SJCRH30 (cell line): ENCODE data around the gene MMP19. TPM values are rescaled to one million over a fixed set of nuclear protein-coding genes. Genes with fewer than 3 reads are reported as not detected.
A peak's percentile ranks its signal among the peaks of the same experiment; 100 is the strongest.

ENCODE experiments used
- DNase-seq, 2 experiments: peaks; one replicate each; pipeline ENCODE4 v3.0.0-alpha.2; 2015 to 2020
- H3K27ac ChIP-seq: fragments of 250-450 bp; sonication (Bioruptor Pico); 2 replicates; pipeline ENCODE4 v1.5.1; 2020; ENCODE audit warnings: mild to moderate bottlenecking, moderate library complexity
- H3K27me3 ChIP-seq: fragments of 250-450 bp; sonication (Bioruptor Pico); 2 replicates; pipeline ENCODE4 v1.5.1; 2020; ENCODE audit warnings: mild to moderate bottlenecking, moderate library complexity
- H3K36me3 ChIP-seq: fragments of 250-450 bp; sonication (Bioruptor Pico); 2 replicates; pipeline ENCODE4 v1.5.1; 2020; ENCODE audit warnings: mild to moderate bottlenecking, moderate library complexity
- H3K4me1 ChIP-seq: fragments of 250-450 bp; sonication (Bioruptor Pico); 2 replicates; pipeline ENCODE4 v1.5.1; 2020; ENCODE audit warnings: mild to moderate bottlenecking, moderate library complexity
- H3K4me3 ChIP-seq: fragments of 250-450 bp; sonication (Bioruptor Pico); 2 replicates; pipeline ENCODE4 v1.5.1; 2020; ENCODE audit warnings: mild to moderate bottlenecking, moderate library complexity
- H3K9me3 ChIP-seq: fragments of 250-450 bp; sonication (Bioruptor Pico); replicated peaks from 2 replicates; pipeline ENCODE4 v1.5.1; 2020; ENCODE audit warnings: mild to moderate bottlenecking, moderate library complexity
- total RNA-seq: library from RNA; depleted of rRNA; stranded (reverse); fragments of >200 nt; shearing (Covaris generic); gene quantifications from 2 replicates; pipeline ENCODE4 v1.2.3, GENCODE V29; 2014

Gene MMP19
- total RNA-seq, 1 experiment from 2014 or later, result 1.0 TPM

DNA sequence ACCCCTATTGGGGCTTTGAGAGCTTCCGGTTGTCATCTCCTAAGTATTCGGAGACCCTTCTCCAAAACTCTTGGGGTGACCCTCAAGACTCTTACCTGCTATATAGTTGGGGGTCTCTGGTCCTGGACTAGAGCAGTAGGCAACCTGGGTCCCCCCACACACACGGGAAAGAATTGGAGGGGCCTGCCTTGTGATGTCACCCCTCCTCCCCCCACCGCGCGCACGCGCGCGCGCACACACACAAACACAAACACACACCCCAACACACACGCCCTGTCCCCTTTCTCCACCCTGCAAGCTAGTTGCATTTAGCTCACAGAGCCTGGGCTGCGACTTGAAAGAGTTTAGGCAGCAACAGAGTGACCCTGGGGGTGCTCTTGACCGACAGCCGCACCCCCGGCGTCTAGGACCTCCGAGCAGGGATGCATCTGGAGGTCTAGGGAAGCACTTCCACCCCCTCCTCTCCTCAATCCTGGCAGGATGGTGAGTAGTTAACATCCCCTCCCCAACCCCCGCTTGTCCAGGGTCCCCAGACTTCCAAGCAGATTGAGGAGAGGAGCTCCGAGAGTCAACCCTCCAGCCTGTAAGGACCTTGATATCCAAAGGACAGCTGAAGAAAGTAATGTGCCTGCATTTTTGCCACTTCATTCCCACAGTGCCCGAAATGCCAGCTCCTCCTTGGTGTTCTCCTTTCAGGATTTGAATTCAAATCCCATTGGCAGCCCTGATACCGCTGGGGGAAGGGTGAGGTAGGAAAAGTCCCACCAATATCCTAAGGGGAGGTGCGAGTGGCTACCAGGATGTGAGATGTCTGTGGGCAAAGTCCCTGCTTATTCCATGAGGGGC is 11.9 kb downstream of the MMP19 start:
- peak; percentile 72 to 75 for DNase-seq

DNA sequence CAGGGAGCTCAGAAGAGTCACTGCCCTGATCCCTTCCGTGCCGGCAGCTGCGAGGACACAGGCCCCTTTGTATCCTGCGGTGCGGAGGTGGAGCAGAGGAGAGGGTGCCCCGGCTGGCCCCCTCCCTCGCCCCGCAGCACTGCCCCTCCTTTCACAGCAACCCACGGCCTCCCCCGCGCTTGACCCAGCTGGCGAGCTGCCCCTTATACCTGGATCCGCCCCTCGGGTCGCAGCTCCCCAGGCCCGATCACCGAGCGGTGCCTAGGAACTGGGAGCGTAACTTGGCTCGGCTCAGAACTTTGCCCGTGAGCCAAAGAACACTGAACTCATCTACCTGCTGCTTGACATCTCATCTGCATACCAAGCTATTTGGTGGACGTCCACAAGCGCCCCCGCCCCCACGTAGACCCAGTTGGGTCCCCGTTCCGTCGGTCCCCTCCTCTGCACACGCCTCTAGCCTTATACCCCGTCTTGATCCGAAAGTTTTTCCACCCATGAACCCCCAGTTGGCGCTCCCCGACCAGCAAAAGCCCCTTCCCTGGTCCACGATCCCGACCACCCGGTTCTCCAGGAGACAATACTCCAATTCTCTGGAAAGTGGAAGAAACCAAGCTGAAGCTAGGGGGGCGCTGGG is 12.7 kb downstream of the MMP19 start:
- Histone ChIP-seq H3K36me3 (no peaks in the 10 kb centered on the region), H3K4me1 (peaks cover 4% of the 10 kb centered on the region; the same call in 1 of the 2 replicates), H3K27me3 (no peaks in the 10 kb centered on the region), H3K9me3 (no peaks in the 10 kb centered on the region), H3K4me3 (peak overlapping the region; percentile 66), H3K27ac (peak overlapping the region; percentile 94)
- DNase-seq, result peak; percentile 74 to 75

More for the DNA sequence above, 11.9 kb downstream of the MMP19 start:
- Histone ChIP-seq H3K36me3 (no peaks in the 10 kb centered on the region), H3K4me1 (peaks cover 4% of the 10 kb centered on the region; the same call in 1 of the 2 replicates), H3K4me3 (peak overlapping the region; percentile 66), H3K27ac (peak overlapping the region; percentile 94), H3K27me3 (no peaks in the 10 kb centered on the region), H3K9me3 (no peaks in the 10 kb centered on the region)

DNA sequence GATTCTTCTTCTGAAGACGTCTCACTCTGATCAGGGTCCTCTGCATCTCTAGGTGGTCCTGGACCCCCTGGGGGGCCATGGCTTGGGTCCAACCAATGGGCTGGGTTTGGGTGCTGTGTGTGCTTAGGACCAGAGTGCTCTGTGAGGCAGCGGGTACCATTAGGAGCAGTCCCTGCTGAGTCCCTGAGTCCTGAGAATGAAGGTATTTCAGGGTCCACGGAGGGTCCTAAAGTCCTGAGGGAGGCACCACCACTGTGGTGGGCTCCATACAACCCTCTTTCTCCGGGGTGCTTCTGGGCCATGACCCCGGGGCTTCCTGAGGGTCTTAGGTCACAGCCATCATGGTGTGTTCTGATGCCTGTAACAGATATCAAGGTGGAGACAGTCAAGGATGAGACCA is 14.4 kb downstream of the MMP19 start:
- H3K27ac ChIP-seq, result no peak overlapping the region
- DNase-seq, result no peak
- peak overlapping the region; percentile 66 for H3K4me3 ChIP-seq
- peaks cover 4% of the 10 kb centered on the region; the same call in 1 of the 2 replicates for H3K4me1 ChIP-seq
- H3K36me3 ChIP-seq, result no peaks in the 10 kb centered on the region; the same call in 1 of the 2 replicates
- no peaks in the 10 kb centered on the region for H3K27me3 ChIP-seq
- H3K9me3 ChIP-seq, result no peaks in the 10 kb centered on the region

DNA sequence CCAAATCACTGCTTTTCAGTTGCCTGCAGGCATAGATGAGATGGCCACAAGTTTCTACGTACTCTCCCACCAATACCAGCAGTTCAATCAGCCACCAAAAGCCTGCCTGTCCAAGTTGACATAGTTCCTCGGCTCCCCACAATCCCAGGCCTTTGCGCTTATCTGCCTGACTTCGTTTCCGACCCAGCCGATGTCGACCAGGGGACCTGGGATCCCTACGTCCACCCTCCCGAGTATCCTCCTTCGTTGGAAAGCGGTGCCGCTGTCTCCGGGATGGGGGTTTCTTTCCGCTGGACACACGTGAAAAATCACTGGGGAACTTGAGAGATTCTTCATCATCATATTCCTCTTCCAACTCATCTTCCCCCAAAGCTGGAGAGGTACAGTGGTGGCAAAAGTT is 14.9 kb downstream of the MMP19 start:
- peaks cover 5% of the 10 kb centered on the region for H3K36me3 ChIP-seq
- no peaks in the 10 kb centered on the region for H3K9me3 ChIP-seq
- no peaks in the 10 kb centered on the region for H3K27me3 ChIP-seq
- no peak overlapping the region for H3K4me3 ChIP-seq
- no peak for DNase-seq
- no peak overlapping the region for H3K27ac ChIP-seq
- peaks cover 4% of the 10 kb centered on the region; the same call in 1 of the 2 replicates for H3K4me1 ChIP-seq

DNA sequence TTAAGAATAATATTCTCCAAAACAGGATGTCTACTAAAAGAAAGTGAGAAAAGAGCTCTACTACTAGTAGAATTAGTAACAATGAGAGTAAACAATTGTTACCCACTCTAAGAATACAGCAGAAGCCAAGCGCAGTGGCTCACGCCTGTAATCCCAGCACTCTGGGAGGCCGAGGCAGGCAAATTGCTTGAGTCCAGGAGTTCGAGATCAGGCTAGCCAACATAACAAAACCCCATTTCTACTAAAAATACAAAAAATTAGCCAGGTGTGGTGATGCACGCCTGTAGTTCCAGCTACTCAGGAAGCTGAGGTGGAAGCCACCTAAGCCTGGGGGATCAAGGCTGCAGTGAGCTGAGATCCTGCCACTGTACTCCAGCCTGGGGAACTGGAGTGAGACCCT is 18.0 kb downstream of the MMP19 start:
- Histone ChIP-seq H3K36me3 (peaks cover 31% of the 10 kb centered on the region), H3K4me3 (no peak overlapping the region), H3K27ac (no peak overlapping the region), H3K27me3 (no peaks in the 10 kb centered on the region), H3K4me1 (no peaks in the 10 kb centered on the region), H3K9me3 (no peaks in the 10 kb centered on the region)
- no peak for DNase-seq

DNA sequence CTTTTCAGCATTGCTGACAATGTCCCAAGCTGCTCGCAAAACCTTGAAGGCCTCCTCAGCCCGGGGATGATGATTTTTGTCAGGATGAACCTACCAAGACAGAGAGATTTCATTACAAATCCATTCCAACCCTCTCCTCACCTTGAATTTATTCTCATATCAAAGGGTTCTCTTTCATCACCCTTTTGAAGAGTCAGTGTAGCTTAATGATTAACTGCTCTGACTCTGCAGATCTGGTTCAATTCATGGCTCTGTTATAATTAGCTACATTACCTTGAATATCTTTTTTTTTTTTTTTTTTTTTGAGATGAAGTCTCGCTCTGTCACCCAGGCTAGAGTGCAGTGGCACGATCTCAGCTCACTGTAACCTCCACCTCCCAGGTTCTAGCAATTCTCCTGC is 19.3 kb downstream of the MMP19 start:
- no peaks in the 10 kb centered on the region for H3K9me3 ChIP-seq
- no peak overlapping the region for H3K4me3 ChIP-seq
- peaks cover 39% of the 10 kb centered on the region for H3K36me3 ChIP-seq
- no peak overlapping the region for H3K27ac ChIP-seq
- H3K4me1 ChIP-seq, result peaks cover 8% of the 10 kb centered on the region
- no peaks in the 10 kb centered on the region for H3K27me3 ChIP-seq
- no peak for DNase-seq

DNA sequence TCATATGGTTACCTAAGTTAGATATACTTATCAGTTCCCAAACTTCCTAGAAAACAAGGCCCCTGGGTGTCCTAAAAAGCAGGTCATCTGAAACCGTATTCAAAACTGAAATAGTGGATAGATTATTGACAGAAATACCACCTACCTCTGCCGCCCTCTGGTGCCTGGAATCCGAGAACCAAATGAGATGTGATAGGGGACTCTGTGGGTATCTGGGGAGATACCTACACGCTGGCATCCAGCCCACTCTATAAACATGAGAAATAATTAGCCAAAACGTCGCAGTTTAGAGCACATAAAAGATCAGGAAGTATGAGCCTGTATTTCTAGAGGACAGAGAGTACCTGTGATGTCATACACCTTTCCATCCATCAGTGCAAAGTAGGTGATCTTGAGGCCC is 20.5 kb downstream of the MMP19 start:
- H3K4me3 ChIP-seq, result no peak overlapping the region
- H3K27me3 ChIP-seq, result no peaks in the 10 kb centered on the region
- peaks cover 8% of the 10 kb centered on the region for H3K4me1 ChIP-seq
- no peak for DNase-seq
- no peaks in the 10 kb centered on the region for H3K9me3 ChIP-seq
- peaks cover 39% of the 10 kb centered on the region for H3K36me3 ChIP-seq
- H3K27ac ChIP-seq, result no peak overlapping the region

DNA sequence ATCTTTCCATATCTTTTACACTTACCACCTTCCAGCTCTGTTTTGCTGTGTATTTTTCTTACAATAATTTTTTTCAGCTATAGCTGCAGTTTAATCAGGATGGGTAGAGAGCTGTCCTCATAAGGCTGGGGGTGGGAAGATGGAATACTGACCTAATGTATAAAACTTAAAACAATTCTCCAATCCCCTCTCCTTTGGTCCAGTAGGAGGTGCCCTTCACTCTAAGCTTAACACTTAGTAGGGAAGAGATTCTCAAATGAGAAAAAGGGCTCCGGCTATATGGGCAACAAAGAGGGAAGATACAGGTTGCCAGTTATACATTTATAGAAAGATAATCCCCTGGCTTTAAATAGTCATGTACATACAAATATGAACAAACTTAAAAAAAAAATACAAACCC is 22.1 kb downstream of the MMP19 start:
- H3K27me3 ChIP-seq, result no peaks in the 10 kb centered on the region
- peaks cover 8% of the 10 kb centered on the region for H3K4me1 ChIP-seq
- DNase-seq, result peak in 1 of 2 experiments; percentile 19
- H3K27ac ChIP-seq, result no peak overlapping the region
- no peak overlapping the region for H3K4me3 ChIP-seq
- peaks cover 42% of the 10 kb centered on the region for H3K36me3 ChIP-seq
- no peaks in the 10 kb centered on the region for H3K9me3 ChIP-seq

DNA sequence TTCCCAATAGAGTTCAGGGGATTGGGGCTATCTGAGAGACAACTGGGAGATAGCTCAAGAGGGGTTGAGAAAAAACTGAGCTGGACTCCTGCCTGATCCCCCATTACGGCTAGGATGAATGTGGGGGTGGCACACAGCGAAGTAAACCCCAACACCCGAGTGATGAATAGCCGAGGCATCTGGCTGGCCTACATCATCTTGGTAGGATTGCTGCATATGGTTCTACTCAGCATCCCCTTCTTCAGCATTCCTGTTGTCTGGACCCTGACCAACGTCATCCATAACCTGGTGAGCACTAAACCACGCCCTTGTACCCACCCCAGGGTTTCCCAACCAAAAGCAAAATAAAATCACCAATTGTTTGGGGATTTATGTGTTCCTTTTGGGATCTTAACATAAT is 23.9 kb downstream of the MMP19 start:
- H3K36me3 ChIP-seq, result peaks cover 53% of the 10 kb centered on the region
- peak overlapping the region; percentile 69 for H3K27ac ChIP-seq
- peak overlapping the region; percentile 87 for H3K4me3 ChIP-seq

DNA sequence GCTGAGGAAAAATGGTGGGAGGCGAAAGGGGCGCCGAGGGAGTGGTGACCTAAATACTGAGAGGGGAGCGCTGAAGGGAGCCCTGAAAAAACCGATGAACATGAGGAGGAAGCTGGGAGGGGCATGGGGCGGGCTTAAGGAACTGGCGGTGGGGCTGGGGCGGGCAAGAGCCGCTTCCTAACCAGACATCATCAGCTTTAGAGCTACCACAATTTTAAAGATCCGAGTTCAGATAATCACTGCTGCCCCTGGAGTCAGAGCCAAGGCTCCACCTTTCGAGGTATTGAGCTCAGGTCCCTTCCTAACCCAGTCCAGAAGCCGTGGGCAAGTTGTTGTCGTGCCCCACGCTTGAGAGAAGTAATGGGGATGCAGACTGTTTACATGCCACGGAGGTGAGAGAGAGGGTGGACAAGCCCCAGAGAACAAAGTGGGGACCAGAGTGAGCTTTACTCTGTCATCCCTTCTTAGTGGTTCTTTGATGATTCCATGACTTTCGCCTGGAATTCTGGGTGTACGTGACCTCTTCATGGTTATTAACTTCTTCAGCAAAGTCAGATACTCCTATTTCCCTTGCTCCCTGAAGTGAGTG is 24.5 kb downstream of the MMP19 start:
- peak in 1 of 2 experiments; percentile 42 for DNase-seq
- H3K4me3 ChIP-seq, result peak overlapping the region; percentile 87
- H3K27ac ChIP-seq, result peak overlapping the region; percentile 69
- H3K27me3 ChIP-seq, result no peaks in the 10 kb centered on the region
- H3K4me1 ChIP-seq, result peaks cover 8% of the 10 kb centered on the region
- H3K36me3 ChIP-seq, result peaks cover 56% of the 10 kb centered on the region
- no peaks in the 10 kb centered on the region for H3K9me3 ChIP-seq

More for the DNA sequence above, 23.9 kb downstream of the MMP19 start:
- no peak for DNase-seq
- H3K27me3 ChIP-seq, result no peaks in the 10 kb centered on the region
- H3K4me1 ChIP-seq, result peaks cover 8% of the 10 kb centered on the region
- H3K9me3 ChIP-seq, result no peaks in the 10 kb centered on the region

DNA sequence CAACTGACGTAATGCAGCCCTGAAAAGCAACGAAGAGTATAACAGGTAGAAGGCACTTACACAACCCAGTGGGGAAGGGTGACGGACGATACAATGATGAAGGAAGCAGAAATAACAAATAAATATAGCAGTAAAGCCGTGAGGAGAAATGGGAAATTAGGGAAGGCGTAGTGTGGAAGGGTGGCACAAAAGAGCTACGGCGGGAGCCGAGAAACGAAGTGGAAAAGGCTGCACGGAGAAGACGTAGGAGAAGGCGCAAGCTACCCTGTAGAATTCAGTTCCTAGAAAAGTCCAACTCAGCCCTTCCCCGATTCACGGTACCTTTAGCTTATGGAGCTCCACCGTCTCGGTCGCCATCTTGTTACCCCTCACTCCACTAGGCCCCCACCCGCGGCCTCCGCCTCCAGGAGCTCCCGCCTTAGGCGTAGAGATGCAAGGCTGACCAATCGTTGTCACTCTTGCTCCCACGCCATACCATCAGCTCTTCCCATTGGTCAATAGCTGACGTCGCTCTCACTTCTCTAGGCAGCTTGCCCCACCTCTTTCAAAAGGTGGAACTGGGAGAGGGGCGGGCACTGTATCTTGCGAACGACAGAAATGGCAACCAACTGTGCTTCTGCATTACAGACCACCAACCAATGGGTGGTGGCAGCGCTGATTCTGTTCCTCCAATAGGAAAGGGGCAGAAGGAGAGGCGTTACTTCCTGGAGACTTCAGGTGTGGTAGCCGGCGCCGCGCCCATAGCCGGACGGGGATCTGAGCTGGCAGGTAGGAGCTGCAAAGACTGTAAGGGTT is 25.2 kb downstream of the MMP19 start, which contains the start of the genes ORMDL2 and SARNP:
TSS of gene ORMDL2 (plus strand) at position 697 of the 795 bp plus-strand sequence. CDS start 959 bp downstream, outside the sequence.
TSS of gene SARNP (minus strand) at position 380 of the 795 bp plus-strand sequence. CDS start at position 357, 23 bp downstream.
- Histone ChIP-seq H3K27me3 (no peaks in the 10 kb centered on the region), H3K9me3 (no peaks in the 10 kb centered on the region), H3K27ac (peak within 1 kb of the TSS; percentile 73), H3K36me3 (peaks cover 52% of the 10 kb centered on the region), H3K4me3 (peak within 1 kb of the TSS; percentile 87), H3K4me1 (peaks cover 8% of the 10 kb centered on the region)
- DNase-seq, result peak; percentile 98 to 99

DNA sequence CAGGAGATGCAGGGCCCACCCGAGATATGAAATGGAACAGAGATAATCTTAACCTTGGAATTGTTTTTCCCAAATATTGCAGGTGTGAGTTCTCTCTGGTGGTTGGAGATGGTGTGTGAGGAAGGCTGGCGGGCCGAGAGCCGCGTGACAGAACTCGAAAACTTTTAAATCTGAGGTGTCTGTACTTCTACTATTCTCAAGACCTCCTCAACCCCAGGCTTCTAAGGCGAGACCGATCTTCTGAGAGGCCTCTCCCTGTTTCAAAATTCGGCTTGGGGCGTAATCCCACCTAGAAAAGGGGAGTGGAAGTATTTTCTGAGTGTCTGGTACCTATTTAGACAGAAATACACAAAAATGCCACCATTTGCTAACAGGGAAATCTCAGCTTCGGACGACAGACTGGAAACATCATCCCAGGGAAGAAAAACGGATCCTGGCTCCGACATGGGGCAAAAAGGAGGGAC is 25.8 kb downstream of the MMP19 start:
- DNase-seq, result peak in 1 of 2 experiments; percentile 44
- no peaks in the 10 kb centered on the region for H3K27me3 ChIP-seq
- H3K36me3 ChIP-seq, result peaks cover 52% of the 10 kb centered on the region

DNA sequence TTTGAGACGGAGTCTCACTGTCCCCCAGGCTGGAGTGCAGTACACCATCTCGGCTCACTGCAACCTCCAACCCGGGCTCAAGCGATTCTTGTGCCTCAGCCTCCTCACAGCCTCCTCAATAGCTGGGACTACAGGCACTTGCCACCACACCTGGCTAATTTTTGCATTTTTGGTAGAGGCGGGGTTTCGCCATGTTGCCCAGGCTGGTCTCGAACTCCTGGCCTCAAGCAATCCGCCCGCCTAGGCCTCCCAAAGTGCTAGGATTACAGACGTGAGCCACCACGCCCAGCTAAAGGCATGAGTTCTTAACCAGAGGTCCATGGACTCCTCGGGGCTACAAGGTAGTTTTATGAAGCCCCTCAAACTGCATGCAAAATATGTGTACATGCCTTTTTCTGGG is 27.3 kb downstream of the MMP19 start:
- H3K36me3 ChIP-seq, result peaks cover 40% of the 10 kb centered on the region

More for the DNA sequence above, 25.8 kb downstream of the MMP19 start:
- peak overlapping the region; percentile 87 for H3K4me3 ChIP-seq
- peak overlapping the region; percentile 73 for H3K27ac ChIP-seq
- H3K9me3 ChIP-seq, result no peaks in the 10 kb centered on the region
- H3K4me1 ChIP-seq, result peaks cover 8% of the 10 kb centered on the region

DNA sequence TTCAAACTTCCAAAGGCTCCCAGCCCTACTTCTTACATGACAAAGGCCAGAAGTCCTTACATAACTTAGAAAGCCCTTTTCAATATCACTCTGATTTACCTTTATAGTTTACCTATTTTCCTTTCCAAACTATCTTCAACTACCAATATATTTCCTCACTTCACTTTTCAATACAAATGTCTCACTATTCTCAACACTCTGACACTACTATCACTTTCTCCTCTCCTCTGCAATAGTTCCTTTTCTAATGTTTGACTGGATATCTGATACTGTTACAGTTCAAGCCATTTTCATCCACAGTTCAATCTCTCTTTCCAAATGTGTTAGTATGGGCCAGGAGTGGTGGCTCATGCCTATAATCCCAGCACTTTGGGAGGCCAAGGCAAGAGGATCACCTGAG is 28.5 kb downstream of the MMP19 start:
- Histone ChIP-seq H3K27ac (no peak overlapping the region), H3K27me3 (no peaks in the 10 kb centered on the region), H3K9me3 (no peaks in the 10 kb centered on the region), H3K4me3 (no peak overlapping the region), H3K4me1 (peaks cover 8% of the 10 kb centered on the region), H3K36me3 (peaks cover 35% of the 10 kb centered on the region)
- no peak for DNase-seq

More for the DNA sequence above, 27.3 kb downstream of the MMP19 start:
- Histone ChIP-seq H3K9me3 (no peaks in the 10 kb centered on the region), H3K27me3 (no peaks in the 10 kb centered on the region), H3K4me3 (no peak overlapping the region), H3K27ac (no peak overlapping the region), H3K4me1 (peaks cover 8% of the 10 kb centered on the region)
- DNase-seq, result no peak
